HL-60 (cell line): ENCODE measurements around the gene DUSP23.

Source experiments
- CTCF ChIP-seq: IDR thresholded peaks from one replicate; pipeline ENCODE4 v1.5.1; 2011; ENCODE audit warnings: low read length, control low read depth, inconsistent platforms; ENCODE audit not compliant: insufficient read depth
- POLR2AphosphoS5 ChIP-seq: IDR thresholded peaks from 2 replicates; pipeline ENCODE4 v1.6.1; 2012; ENCODE audit warnings: low read depth
- TF ChIP-seq, protein P1 (sequence below): IDR thresholded peaks from 2 replicates; pipeline ENCODE4 v1.6.1; 2012; ENCODE audit warnings: low read depth; ENCODE audit not compliant: insufficient replicate concordance

- no peak for TF ChIP-seq CTCF
- TF ChIP-seq POLR2AphosphoS5 = no peak
- TF ChIP-seq, protein P1, sequence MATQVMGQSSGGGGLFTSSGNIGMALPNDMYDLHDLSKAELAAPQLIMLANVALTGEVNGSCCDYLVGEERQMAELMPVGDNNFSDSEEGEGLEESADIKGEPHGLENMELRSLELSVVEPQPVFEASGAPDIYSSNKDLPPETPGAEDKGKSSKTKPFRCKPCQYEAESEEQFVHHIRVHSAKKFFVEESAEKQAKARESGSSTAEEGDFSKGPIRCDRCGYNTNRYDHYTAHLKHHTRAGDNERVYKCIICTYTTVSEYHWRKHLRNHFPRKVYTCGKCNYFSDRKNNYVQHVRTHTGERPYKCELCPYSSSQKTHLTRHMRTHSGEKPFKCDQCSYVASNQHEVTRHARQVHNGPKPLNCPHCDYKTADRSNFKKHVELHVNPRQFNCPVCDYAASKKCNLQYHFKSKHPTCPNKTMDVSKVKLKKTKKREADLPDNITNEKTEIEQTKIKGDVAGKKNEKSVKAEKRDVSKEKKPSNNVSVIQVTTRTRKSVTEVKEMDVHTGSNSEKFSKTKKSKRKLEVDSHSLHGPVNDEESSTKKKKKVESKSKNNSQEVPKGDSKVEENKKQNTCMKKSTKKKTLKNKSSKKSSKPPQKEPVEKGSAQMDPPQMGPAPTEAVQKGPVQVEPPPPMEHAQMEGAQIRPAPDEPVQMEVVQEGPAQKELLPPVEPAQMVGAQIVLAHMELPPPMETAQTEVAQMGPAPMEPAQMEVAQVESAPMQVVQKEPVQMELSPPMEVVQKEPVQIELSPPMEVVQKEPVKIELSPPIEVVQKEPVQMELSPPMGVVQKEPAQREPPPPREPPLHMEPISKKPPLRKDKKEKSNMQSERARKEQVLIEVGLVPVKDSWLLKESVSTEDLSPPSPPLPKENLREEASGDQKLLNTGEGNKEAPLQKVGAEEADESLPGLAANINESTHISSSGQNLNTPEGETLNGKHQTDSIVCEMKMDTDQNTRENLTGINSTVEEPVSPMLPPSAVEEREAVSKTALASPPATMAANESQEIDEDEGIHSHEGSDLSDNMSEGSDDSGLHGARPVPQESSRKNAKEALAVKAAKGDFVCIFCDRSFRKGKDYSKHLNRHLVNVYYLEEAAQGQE = no peak
These were observed 47.4 kb downstream of the DUSP23 start for GRCh38 chr1:159828176-159828575.
